ENCODE results near the gene CHRNB2.

CHRNB2 gene

GRCh38 chr1:154556422-154556821 lies 11.2 kb upstream of the CHRNB2 start:
- no peaks in the 10 kb centered on the region for H3K27me3 ChIP-seq (replicated peaks)
- TF ChIP-seq, protein P1, sequence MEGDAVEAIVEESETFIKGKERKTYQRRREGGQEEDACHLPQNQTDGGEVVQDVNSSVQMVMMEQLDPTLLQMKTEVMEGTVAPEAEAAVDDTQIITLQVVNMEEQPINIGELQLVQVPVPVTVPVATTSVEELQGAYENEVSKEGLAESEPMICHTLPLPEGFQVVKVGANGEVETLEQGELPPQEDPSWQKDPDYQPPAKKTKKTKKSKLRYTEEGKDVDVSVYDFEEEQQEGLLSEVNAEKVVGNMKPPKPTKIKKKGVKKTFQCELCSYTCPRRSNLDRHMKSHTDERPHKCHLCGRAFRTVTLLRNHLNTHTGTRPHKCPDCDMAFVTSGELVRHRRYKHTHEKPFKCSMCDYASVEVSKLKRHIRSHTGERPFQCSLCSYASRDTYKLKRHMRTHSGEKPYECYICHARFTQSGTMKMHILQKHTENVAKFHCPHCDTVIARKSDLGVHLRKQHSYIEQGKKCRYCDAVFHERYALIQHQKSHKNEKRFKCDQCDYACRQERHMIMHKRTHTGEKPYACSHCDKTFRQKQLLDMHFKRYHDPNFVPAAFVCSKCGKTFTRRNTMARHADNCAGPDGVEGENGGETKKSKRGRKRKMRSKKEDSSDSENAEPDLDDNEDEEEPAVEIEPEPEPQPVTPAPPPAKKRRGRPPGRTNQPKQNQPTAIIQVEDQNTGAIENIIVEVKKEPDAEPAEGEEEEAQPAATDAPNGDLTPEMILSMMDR (IDR thresholded peaks at IDR 0.05; ENCODE audit: low read depth, low read length, missing control alignments) = no peak
- peak overlapping the region; percentile 78 for H3K4me3 ChIP-seq (ENCODE audit: low read depth, low read length)
- H3K27ac ChIP-seq = no peak overlapping the region
- no peak for DNase-seq
- H3K36me3 ChIP-seq (replicated peaks) = peaks cover 41% of the 10 kb centered on the region
- in situ Hi-C loops (cut with HindIII; ENCODE audit: low pct_ligation_motif_present, low sequenced_read_pairs) = no loop called here

DNA sequence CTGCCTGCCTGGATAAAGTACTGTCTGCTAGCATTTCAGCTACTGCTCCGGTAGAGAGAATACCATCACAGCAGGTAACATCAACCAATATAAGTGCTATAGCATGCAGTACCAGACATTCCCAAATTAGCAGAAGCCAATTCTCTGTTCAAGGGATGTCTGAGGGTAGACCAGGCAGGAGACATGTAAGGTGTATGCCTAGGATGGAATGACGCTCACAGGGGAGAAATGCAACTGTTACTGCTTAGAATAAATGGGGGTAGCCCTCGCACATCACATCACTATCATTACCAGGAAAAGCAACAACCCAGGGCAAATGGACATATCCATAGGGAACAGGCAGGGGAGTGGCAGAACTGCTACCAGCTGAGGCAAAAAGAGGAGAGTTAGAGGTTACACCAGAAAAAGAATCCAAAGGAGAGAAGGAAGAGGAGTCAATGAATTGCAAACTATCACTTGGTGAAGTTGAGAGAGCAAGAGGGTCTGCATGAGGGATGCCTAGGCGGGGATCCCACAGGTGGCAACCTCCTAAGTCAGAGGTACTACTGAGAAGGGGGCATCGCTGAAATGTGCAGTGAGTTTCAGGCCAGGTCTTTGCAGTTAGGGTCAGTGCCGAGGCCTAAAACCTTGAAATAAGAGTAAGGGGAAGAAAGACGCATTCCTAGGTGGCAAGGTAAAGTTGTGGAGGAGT lies 10.2 kb upstream of the CHRNB2 start:
- no peaks in the 10 kb centered on the region for H3K27me3 ChIP-seq (replicated peaks)
- in situ Hi-C loops (cut with HindIII; ENCODE audit: low pct_ligation_motif_present, low sequenced_read_pairs) = no loop called here
- H3K27ac ChIP-seq = no peak overlapping the region
- TF ChIP-seq, protein P1 (IDR thresholded peaks at IDR 0.05; ENCODE audit: low read depth, low read length, missing control alignments) = no peak
- H3K36me3 ChIP-seq (replicated peaks) = peaks cover 31% of the 10 kb centered on the region
- H3K4me3 ChIP-seq (ENCODE audit: low read depth, low read length) = peak overlapping the region; percentile 78
- no peak for DNase-seq

- DNase-seq = no peak
- Histone ChIP-seq H3K36me3 (replicated peaks) (peaks cover 24% of the 10 kb centered on the region), H3K4me3 (ENCODE audit: low read depth, low read length) (peak within 1 kb of the TSS; percentile 78), H3K27me3 (replicated peaks) (no peaks in the 10 kb centered on the region), H3K27ac (peak within 1 kb of the TSS; percentile 78)
- TF ChIP-seq, protein P1 (IDR thresholded peaks at IDR 0.05; ENCODE audit: low read depth, low read length, missing control alignments) = no peak
- in situ Hi-C loops (cut with HindIII; ENCODE audit: low pct_ligation_motif_present, low sequenced_read_pairs) = no loop called here
Observed at GRCh38 chr1:154557939-154558719, 9.4 kb upstream of the CHRNB2 start, which contains the start of gene UBE2Q1. Gene UBE2Q1 (minus strand): TSS chr1:154558662. CDS start chr1:154558553, 109 bp downstream.

DNA sequence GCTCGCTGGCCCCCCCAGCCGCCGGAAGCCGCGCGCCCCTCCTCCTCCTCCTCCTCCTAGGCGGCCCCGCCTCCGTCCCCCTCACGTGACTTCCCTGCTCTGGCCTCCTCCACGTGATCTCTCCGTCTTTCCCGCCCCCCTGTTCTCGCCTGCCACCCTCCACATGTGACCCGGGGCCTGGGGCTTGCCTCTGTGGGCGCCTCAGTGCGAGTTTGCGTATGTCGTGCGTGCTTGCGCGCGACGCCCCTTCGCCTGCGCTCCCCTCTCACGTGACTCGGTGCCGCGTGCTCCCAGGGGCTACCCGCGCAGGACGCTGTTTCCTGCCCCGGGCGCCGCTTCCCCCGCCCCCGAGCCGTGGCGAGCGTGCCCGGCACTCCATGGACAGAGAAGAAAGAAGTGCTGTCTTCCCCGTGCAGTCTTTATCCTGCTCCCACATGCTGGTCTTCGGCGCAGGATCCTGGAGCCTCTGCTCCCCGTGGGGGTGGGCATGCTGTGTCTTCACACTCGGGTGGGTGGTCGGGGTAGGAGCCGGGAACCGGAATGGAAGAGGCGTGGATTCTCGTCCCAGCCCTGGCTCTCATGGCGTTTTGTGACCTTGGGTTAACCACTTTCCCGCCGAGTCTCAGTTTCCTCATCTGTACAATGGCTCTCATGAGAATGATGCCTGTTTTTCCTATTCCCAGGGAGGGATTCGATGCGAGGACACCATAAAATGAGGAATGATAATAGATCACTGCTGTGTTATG lies 8.7 kb upstream of the CHRNB2 start:
- H3K4me3 ChIP-seq (ENCODE audit: low read depth, low read length) = peak overlapping the region; percentile 64
- no peaks in the 10 kb centered on the region for H3K27me3 ChIP-seq (replicated peaks)
- peak; percentile 96 for DNase-seq
- peaks cover 17% of the 10 kb centered on the region for H3K36me3 ChIP-seq (replicated peaks)
- H3K27ac ChIP-seq = peak overlapping the region; percentile 78
- in situ Hi-C loops (cut with HindIII; ENCODE audit: low pct_ligation_motif_present, low sequenced_read_pairs) = no loop called here
- TF ChIP-seq, protein P1 (IDR thresholded peaks at IDR 0.05; ENCODE audit: low read depth, low read length, missing control alignments) = no peak

- DNase-seq = peak; percentile 87
- H3K4me3 ChIP-seq (ENCODE audit: low read depth, low read length) = peak overlapping the region; percentile 64
- in situ Hi-C loops (cut with HindIII; ENCODE audit: low pct_ligation_motif_present, low sequenced_read_pairs) = no loop called here
- TF ChIP-seq, protein P1 (IDR thresholded peaks at IDR 0.05; ENCODE audit: low read depth, low read length, missing control alignments) = peak; percentile 95
- H3K27ac ChIP-seq = peak overlapping the region; percentile 78
- H3K36me3 ChIP-seq (replicated peaks) = peaks cover 12% of the 10 kb centered on the region
- H3K27me3 ChIP-seq (replicated peaks) = no peaks in the 10 kb centered on the region
Observed at GRCh38 chr1:154559466-154560044, 8.0 kb upstream of the CHRNB2 start.

All from brain microvascular endothelial cell (primary cell).